Activated CD8-positive, alpha-beta memory T cell treated with anti-CD3 and anti-CD28 coated beads, Interleukin-2, amount 50 U/mL, for 48 hours (primary cell): ENCODE data around the gene APBB3.

Source experiments
- DNase-seq: peaks from one replicate; pipeline ENCODE4 v3.0.0-alpha.2; 2020

The APBB3 gene

DNA sequence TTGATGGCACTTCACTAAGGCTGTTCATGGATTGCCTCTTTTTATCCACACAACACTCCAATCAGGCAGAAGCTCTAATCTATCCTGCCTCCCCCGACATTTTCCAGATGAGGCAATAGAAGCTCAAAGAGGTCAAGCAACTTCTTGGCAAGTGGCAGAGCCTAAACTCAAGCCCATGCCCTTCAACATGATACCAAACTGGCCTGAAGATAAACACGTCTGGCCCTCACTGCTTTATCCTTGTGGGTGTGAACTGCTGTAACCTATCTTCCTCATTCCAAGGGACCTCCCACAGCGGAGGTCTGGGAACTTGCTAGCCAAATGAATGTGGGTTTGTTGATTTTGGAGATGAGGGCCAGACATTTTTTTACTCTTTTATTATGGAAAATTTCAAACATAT lies 9.8 kb upstream of the APBB3 start:
- DNase-seq: peak; percentile 6

GRCh38 chr5:140573683-140574082 lies 9.3 kb upstream of the APBB3 start:
- peak; percentile 41 for DNase-seq

GRCh38 chr5:140571105-140571504 lies 6.7 kb upstream of the APBB3 start:
- peak; percentile 22 for DNase-seq

- peak; percentile 18 for DNase-seq
Observed at GRCh38 chr5:140570488-140570887, 6.1 kb upstream of the APBB3 start.

GRCh38 chr5:140570058-140570457 lies 5.7 kb upstream of the APBB3 start:
- peak; percentile 48 for DNase-seq

- DNase-seq: peak; percentile 47
Observed at GRCh38 chr5:140569197-140569596, 4.8 kb upstream of the APBB3 start.

DNA sequence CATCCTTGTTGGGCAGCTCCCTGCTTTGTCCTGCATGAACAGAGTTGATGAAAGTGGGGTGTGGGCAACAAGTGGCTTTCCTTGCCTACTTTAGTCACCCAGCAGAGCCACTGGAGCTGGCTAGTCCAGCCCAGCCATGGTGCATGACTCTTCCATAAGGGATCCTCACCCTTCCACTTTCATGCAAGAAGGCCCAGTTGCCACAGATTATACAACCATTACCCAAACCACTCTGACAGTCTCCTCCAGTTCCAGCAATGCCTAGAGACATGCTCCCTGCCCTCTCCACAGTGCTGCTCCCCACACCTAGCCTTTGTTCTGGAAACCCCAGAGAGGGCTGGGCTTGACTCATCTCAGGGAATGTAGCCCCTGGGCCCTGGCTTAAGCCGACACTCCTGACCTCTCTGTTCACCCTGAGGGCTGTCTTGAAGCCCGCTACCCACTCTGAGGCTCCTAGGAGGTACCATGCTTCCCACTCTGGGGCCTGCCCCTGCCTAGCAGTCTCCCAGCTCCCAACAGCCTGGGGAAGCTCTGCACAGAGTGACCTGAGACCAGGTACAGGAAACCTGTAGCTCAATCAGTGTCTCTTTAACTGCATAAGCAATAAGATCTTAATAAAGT lies 4.2 kb upstream of the APBB3 start:
- DNase-seq: peak; percentile 52

- peak; percentile 47 for DNase-seq
Observed at GRCh38 chr5:140567871-140568270, 3.5 kb upstream of the APBB3 start.

DNA sequence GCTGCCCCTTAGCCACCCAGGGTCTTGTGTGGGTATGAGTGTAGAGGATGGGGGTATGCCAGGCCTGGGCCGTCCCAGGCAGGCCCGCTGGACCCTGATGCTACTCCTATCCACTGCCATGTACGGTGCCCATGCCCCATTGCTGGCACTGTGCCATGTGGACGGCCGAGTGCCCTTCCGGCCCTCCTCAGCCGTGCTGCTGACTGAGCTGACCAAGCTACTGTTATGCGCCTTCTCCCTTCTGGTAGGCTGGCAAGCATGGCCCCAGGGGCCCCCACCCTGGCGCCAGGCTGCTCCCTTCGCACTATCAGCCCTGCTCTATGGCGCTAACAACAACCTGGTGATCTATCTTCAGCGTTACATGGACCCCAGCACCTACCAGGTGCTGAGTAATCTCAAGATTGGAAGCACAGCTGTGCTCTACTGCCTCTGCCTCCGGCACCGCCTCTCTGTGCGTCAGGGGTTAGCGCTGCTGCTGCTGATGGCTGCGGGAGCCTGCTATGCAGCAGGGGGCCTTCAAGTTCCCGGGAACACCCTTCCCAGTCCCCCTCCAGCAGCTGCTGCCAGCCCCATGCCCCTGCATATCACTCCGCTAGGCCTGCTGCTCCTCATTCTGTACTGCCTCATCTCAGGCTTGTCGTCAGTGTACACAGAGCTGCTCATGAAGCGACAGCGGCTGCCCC lies 2.9 kb upstream of the APBB3 start:
- DNase-seq: peak; percentile 50

- peak; percentile 45 for DNase-seq
Observed at GRCh38 chr5:140566665-140567064, 2.3 kb upstream of the APBB3 start.

DNA sequence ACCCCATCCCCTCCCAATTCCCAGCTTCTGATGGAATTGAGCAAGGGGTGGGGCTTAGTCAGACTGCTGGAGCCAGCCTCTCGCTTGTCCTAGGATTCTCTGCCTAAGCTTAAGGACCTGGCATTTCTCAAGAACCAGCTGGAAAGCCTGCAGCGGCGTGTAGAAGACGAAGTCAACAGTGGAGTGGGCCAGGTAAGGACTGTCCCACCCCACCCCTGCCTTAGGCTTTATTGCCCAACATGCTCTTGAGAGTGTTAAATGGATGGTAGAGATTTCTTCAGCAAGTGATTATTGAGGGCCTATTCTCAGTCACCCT lies 1.3 kb upstream of the APBB3 start:
- peak; percentile 50 for DNase-seq

GRCh38 chr5:140565024-140565779 lies 804 bp upstream of the APBB3 start:
- DNase-seq: no peak

DNA sequence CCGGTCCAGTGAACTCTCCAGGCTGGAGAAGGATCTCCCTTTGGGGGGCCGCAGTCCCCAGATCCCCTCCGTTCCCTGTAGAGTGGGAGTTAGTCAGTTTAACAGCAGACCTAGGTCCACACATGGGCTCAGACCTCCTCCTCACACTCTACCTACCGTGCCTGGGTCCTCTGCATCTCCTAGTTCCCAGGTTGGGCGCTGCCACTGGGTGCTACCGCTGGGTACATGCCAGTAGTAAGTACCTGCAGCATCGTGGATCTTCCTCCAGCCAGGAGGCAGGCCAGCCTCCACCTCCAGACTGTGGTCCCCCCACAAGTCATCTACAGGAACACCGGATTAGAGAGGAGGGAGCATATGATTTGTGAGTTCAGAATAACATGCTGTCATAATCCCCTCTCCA lies 802 bp downstream of the APBB3 start:
- DNase-seq: peak; percentile 56

DNA sequence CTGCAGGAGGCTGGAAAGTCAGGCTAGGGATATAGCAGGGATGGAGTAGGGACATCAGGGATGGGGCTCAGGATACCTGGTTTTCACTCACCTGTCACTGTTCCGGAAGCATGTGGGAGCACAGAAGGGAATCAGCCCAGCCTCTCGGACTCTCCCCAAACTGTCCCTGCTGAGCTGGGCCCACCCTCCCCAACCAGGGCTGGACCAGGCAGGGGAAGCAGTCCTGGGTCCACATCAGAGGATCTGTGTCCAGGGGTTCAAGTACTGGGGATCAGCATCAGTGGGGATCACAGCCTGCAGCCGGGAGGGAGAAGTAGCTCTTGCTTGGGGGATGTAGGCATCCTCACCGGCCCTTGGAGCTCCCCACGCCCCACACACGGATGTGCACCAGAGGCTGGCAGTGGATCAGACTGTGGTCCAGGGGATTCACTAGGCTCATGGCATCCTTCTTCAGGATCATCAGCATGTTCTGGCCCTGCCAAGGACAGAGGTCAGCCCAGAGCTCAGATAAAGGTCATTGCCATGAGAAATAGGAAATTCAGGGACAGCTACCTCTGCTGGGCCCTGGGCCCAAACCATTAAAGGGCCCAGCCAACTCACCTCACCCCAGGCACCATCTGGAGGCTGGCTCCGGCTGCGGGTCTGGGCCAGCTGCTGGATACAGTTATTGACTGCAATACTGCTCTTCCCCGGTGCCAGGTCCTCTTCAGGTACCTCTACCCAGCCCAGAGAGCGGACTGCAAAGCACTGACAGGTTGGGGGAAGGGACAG lies 2.5 kb downstream of the APBB3 start:
- peak; percentile 45 for DNase-seq

GRCh38 chr5:140560227-140560626 lies 4.2 kb downstream of the APBB3 start:
- DNase-seq: peak; percentile 35

- DNase-seq: peak; percentile 47
Observed at GRCh38 chr5:140558542-140558941, 5.9 kb downstream of the APBB3 start.

GRCh38 chr5:140557965-140558364 lies 6.4 kb downstream of the APBB3 start:
- peak; percentile 32 for DNase-seq

- peak; percentile 95 for DNase-seq
Observed at GRCh38 chr5:140557136-140557805, 7.1 kb downstream of the APBB3 start, which contains the start of gene SRA1. Gene SRA1, minus strand, starts transcription at chr5:140557473. Its CDS starts 21 bp downstream, at chr5:140557452.

DNA sequence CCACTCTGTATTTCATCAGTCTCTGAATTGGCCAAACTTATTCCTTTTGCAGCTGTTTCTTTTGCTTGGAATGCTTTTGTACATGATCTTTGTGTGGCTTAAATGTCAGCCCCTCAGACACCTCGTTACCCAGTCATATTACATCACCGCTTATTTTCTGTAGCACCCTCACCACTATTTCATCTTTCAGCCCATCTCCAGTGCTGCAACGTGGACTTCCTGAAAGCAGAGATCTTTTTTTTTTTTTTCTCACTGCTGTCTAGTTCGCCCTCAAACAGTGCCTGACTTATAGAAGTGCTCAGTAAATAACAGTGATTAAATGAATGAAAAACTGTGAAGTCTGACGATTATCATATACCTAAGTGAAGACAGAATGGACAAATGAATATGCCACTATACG lies 8.0 kb downstream of the APBB3 start:
- peak; percentile 28 for DNase-seq

GRCh38 chr5:140555747-140556312 lies 8.6 kb downstream of the APBB3 start:
- DNase-seq: peak; percentile 44

DNA sequence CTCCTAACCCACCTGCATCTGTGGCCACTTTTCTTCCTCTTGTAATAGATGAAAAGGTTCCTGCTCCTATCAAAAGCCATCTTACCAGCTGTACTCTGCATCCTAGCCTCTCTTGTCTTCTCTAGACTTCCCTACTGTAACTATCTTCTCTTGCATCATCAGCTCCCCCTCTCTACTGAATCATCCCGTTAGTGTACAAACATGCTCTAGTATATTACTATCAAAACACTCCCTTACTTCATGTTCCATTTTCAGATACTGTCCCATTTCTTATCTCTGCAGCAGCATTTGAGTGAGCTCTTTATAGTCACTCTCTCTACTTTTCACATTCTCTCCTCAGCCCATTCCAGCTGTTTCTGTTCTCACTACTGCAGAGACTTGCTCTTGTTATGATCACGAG lies 9.9 kb downstream of the APBB3 start:
- no peak for DNase-seq

DNA sequence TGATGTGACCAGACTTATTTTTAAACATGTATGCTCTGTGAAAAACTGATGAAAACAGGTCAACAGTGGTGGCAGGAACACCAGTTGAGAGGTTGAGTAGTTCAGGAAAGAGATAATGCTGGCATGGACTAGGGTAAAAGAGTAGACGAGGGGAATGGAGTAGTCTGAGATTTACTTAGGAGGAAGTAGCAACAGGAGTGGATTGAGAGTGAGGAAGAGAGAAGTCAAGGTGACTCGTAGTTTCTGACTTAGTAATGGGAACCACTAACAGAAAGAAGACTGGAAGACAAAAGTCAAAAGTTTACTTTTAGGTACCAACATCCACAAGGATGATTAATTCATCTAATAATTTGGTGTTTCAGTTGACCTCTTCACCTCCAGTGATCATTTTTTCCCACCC lies 10.7 kb downstream of the APBB3 start:
- peak; percentile 42 for DNase-seq
